Thyroid gland (tissue), 4 donors: ENCODE measurements around the gene LRRN3.

Experiments used
- POLR2A ChIP-seq, 2 donors: fragments of 450-650 bp; IDR thresholded peaks; one replicate each; pipeline ENCODE4 v1.6.1; 2017; ENCODE audit warnings: antibody characterized with exemption in 2 of 2, mild to moderate bottlenecking in 2 of 2, moderate library complexity in 1 of 2
- TF ChIP-seq, protein P1 (sequence below), 6 experiments: fragments of 200-600 bp in 3 of 6; fragments of 450-650 bp in 3 of 6; sonication (generic) in 3 of 6; IDR thresholded peaks; one replicate each; pipeline ENCODE4 v1.5.1; 2016 to 2019; ENCODE audit warnings: antibody characterized with exemption in 6 of 6, mild to moderate bottlenecking in 2 of 6, inconsistent platforms in 1 of 6, moderate library complexity in 1 of 6

DNA sequence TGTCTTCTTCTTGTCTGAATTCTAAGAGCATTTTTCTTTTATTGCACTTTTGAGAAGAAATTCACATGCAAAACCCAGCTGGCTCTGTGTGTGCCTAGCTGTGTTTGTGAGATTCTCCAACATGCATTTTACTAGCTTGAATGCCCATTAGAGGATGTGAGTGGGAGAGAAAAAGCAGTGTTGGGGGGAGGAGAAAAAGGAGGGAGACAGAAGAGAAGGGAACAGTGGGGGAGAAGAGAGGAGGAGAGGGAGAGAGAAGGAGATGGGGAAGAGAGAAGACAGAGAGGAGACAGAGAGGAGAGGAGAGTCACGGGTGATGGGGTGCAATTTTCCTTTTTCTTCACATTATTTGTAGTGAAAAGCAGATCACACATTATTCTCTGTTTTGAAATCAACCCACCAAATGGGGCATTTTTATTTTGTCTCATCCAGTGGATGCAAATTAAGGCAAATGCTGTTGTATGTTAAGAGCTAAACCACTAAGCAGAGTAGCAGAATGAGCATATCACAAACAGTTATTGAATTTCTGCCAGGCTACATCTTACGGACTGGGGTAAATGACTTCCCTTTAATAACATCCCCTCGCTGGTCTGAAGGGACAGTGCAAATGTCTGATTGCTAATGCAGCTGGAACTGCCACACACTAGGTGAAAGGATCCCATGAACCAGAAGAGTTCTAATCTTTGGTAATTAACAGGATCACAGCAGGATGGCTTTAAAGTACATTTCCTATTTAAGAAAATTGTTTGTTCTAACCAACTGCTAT is 849 bp downstream of the LRRN3 start:
- TF ChIP-seq, protein P1, sequence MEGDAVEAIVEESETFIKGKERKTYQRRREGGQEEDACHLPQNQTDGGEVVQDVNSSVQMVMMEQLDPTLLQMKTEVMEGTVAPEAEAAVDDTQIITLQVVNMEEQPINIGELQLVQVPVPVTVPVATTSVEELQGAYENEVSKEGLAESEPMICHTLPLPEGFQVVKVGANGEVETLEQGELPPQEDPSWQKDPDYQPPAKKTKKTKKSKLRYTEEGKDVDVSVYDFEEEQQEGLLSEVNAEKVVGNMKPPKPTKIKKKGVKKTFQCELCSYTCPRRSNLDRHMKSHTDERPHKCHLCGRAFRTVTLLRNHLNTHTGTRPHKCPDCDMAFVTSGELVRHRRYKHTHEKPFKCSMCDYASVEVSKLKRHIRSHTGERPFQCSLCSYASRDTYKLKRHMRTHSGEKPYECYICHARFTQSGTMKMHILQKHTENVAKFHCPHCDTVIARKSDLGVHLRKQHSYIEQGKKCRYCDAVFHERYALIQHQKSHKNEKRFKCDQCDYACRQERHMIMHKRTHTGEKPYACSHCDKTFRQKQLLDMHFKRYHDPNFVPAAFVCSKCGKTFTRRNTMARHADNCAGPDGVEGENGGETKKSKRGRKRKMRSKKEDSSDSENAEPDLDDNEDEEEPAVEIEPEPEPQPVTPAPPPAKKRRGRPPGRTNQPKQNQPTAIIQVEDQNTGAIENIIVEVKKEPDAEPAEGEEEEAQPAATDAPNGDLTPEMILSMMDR (IDR thresholded peaks at IDR 0.05): no peak
- no peak for TF ChIP-seq POLR2A (IDR thresholded peaks at IDR 0.05)
